Hepatocyte (in vitro differentiated cells): ENCODE results near the gene SDC4. TPM values are rescaled to one million over a fixed set of nuclear protein-coding genes. Genes with fewer than 3 reads are reported as not detected.

Experiments
- DNase-seq: peaks from one replicate; pipeline ENCODE4 v3.0.0-alpha.2; 2016; ENCODE audit warnings: low spot score
- H2AFZ ChIP-seq: fragments of 200-600 bp; sonication (generic); 2 replicates; pipeline ENCODE4 v1.6.0; 2016; ENCODE audit warnings: antibody characterized with exemption, mild to moderate bottlenecking
- H3K27ac ChIP-seq: fragments of 200-600 bp; sonication (generic); 2 replicates; pipeline ENCODE4 v1.5.1; 2016; ENCODE audit warnings: mild to moderate bottlenecking
- H3K27me3 ChIP-seq: fragments of 200-600 bp; sonication (generic); 2 replicates; pipeline ENCODE4 v1.6.1; 2016
- H3K36me3 ChIP-seq: fragments of 200-600 bp; sonication (generic); replicated peaks from 2 replicates; pipeline ENCODE4 v1.5.1; 2016; ENCODE audit warnings: low read depth; ENCODE audit not compliant: insufficient read depth
- H3K4me1 ChIP-seq: fragments of 200-600 bp; sonication (generic); 2 replicates; pipeline ENCODE4 v1.5.1; 2016; ENCODE audit warnings: mild to moderate bottlenecking, moderate library complexity; ENCODE audit not compliant: insufficient read depth
- H3K4me2 ChIP-seq: fragments of 200-600 bp; sonication (generic); 2 replicates; pipeline ENCODE4 v1.6.0; 2016
- H3K4me3 ChIP-seq: fragments of 200-600 bp; sonication (generic); 2 replicates; pipeline ENCODE4 v1.5.1; 2016; ENCODE audit warnings: mild to moderate bottlenecking
- H3K79me2 ChIP-seq: fragments of 200-600 bp; sonication (generic); 2 replicates; pipeline ENCODE4 v1.6.0; 2017; ENCODE audit warnings: mild to moderate bottlenecking
- H3K9me2 ChIP-seq: fragments of 200-600 bp; sonication (generic); replicated peaks from 2 replicates; pipeline ENCODE4 v1.6.0; 2017; ENCODE audit warnings: mild to moderate bottlenecking; ENCODE audit not compliant: insufficient read depth
- H3K9me3 ChIP-seq: fragments of 200-600 bp; sonication (generic); 2 replicates; pipeline ENCODE4 v1.5.1; 2016; ENCODE audit warnings: low read depth, mild to moderate bottlenecking
- H4K20me1 ChIP-seq: fragments of 200-600 bp; sonication (generic); 2 replicates; pipeline ENCODE4 v1.6.0; 2016; ENCODE audit warnings: mild to moderate bottlenecking; ENCODE audit not compliant: insufficient read depth, poor library complexity, severe bottlenecking
- CTCF ChIP-seq: fragments of 200-600 bp; sonication (generic); IDR thresholded peaks from 2 replicates; pipeline ENCODE4 v1.5.1; 2016; ENCODE audit warnings: antibody characterized with exemption, mild to moderate bottlenecking; ENCODE audit not compliant: poor library complexity
- EZH2 ChIP-seq: fragments of 200-600 bp; sonication (generic); IDR thresholded peaks from 2 replicates; pipeline ENCODE4 v1.6.1; 2016; ENCODE audit warnings: antibody characterized with exemption, mild to moderate bottlenecking, borderline replicate concordance
- EZH2phosphoT487 ChIP-seq: fragments of 200-600 bp; sonication (generic); IDR thresholded peaks from one replicate; pipeline ENCODE4 v1.6.1; 2018; ENCODE audit warnings: antibody characterized with exemption, mild to moderate bottlenecking, low read depth, moderate library complexity; ENCODE audit not compliant: unreplicated experiment, severe bottlenecking
- WGBS: methylation state at CpG from one replicate; pipeline ENCODE4 v1.1.6; 2016; ENCODE audit warnings: low lambda C conversion rate; ENCODE audit errors: missing lambda C conversion rate; 5-methylcytosine and 5-hydroxymethylcytosine counted together
- polyA plus RNA-seq: library from polyadenylated mRNA; unstranded; fragments of >200 nt; fragmentation: Nextera tagmentation; extraction: Ambion mirVana; gene quantifications from 2 replicates; pipeline ENCODE4 v1.2.1, GENCODE V29; 2016
- total RNA-seq: library from RNA; depleted of rRNA; stranded (reverse); fragments of >200 nt; gene quantifications from 2 replicates; pipeline ENCODE4 v1.2.3, GENCODE V29; 2014

Gene SDC4
- total and polyA plus RNA-seq, 2 experiments from 2014 or later = 178 to 191 TPM

GRCh38 chr20:45336530-45337366, 11.5 kb downstream of the SDC4 start:
- H3K27ac ChIP-seq = peak overlapping the region; percentile 96
- TF ChIP-seq EZH2phosphoT487 (no peak), CTCF (no peak), EZH2 (no peak)

DNA sequence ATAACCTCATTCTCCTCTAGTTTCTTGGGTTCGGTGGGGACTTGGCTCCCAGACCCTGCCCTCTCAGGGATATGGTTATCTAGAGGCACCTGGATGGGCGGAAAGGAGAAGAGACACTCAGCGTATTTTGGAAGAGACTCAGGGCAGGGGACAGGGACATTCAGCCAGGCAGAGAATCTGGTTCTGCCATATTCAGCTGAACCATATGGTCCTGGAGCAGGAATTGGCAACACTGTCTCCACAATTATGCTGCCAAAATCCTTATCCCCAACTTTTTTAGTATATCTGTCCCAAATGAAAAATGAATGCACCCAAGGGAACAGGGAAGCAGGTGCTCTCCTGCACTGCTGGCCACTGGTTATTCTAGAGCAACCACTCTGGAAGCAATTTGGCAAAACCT, 17.7 kb downstream of the SDC4 start:
- Histone ChIP-seq H2AFZ (no peak overlapping the region), H3K4me3 (no peak overlapping the region), H3K79me2 (peaks cover 26% of the 10 kb centered on the region), H3K4me2 (no peak overlapping the region), H4K20me1 (peaks cover 13% of the 10 kb centered on the region), H3K27me3 (no peaks in the 10 kb centered on the region), H3K27ac (no peak overlapping the region), H3K9me3 (no peaks in the 10 kb centered on the region), H3K9me2 (no peaks in the 10 kb centered on the region), H3K36me3 (peaks cover 4% of the 10 kb centered on the region), H3K4me1 (no peaks in the 10 kb centered on the region)
- WGBS = 96% methylated on average over 3 of the region's 3 CpGs
- TF ChIP-seq EZH2phosphoT487 = no peak
- TF ChIP-seq CTCF = no peak
- no peak for TF ChIP-seq EZH2
- no peak for DNase-seq

More at GRCh38 chr20:45336530-45337366, 11.5 kb downstream of the SDC4 start:
- H3K36me3 ChIP-seq = peaks cover 1% of the 10 kb centered on the region
- no peak overlapping the region for H3K4me3 ChIP-seq
- DNase-seq = peak; percentile 78
- H3K9me2 ChIP-seq = no peaks in the 10 kb centered on the region
- H3K4me2 ChIP-seq = peak overlapping the region; percentile 87
- H3K27me3 ChIP-seq = no peaks in the 10 kb centered on the region
- H2AFZ ChIP-seq = no peak overlapping the region
- peaks cover 69% of the 10 kb centered on the region for H3K79me2 ChIP-seq
- WGBS = 55% methylated on average over 11 of the region's 11 CpGs
- H4K20me1 ChIP-seq = peaks cover 8% of the 10 kb centered on the region
- H3K4me1 ChIP-seq = peaks cover 51% of the 10 kb centered on the region
- no peaks in the 10 kb centered on the region for H3K9me3 ChIP-seq

- no peak overlapping the region for H2AFZ ChIP-seq
- H3K4me1 ChIP-seq = no peaks in the 10 kb centered on the region
- no peak overlapping the region for H3K4me3 ChIP-seq
- no peak for DNase-seq
- no peak overlapping the region for H3K4me2 ChIP-seq
- no peaks in the 10 kb centered on the region for H3K9me3 ChIP-seq
- no peak for TF ChIP-seq CTCF
- no peak for TF ChIP-seq EZH2
- no peak for TF ChIP-seq EZH2phosphoT487
- no peaks in the 10 kb centered on the region for H3K9me2 ChIP-seq
- 69% methylated on average over 7 of the region's 7 CpGs for WGBS
- peaks cover 18% of the 10 kb centered on the region for H3K79me2 ChIP-seq
- no peak overlapping the region for H3K27ac ChIP-seq
- H4K20me1 ChIP-seq = peaks cover 11% of the 10 kb centered on the region
- no peaks in the 10 kb centered on the region for H3K27me3 ChIP-seq
- H3K36me3 ChIP-seq = peaks cover 4% of the 10 kb centered on the region
Observed at GRCh38 chr20:45329497-45330319, 18.5 kb downstream of the SDC4 start.
